Choroid plexus epithelial cell (primary cell): ENCODE results near the gene ENG.

ENCODE experiments used
- DNase-seq: peaks from one replicate; pipeline ENCODE4 v3.0.0-alpha.2; 2010; ENCODE audit warnings: low read depth
- H3K4me3 ChIP-seq: 2 replicates; pipeline ENCODE4 v1.5.1; 2011; ENCODE audit warnings: low read depth, mild to moderate bottlenecking, control low read depth, low read length, moderate library complexity
- CTCF ChIP-seq: conservative IDR thresholded peaks from 2 replicates; pipeline ENCODE4 v1.5.1; 2011; ENCODE audit warnings: low read depth, mild to moderate bottlenecking, control low read depth, inconsistent platforms, low read length, moderate library complexity

Gene ENG

DNA sequence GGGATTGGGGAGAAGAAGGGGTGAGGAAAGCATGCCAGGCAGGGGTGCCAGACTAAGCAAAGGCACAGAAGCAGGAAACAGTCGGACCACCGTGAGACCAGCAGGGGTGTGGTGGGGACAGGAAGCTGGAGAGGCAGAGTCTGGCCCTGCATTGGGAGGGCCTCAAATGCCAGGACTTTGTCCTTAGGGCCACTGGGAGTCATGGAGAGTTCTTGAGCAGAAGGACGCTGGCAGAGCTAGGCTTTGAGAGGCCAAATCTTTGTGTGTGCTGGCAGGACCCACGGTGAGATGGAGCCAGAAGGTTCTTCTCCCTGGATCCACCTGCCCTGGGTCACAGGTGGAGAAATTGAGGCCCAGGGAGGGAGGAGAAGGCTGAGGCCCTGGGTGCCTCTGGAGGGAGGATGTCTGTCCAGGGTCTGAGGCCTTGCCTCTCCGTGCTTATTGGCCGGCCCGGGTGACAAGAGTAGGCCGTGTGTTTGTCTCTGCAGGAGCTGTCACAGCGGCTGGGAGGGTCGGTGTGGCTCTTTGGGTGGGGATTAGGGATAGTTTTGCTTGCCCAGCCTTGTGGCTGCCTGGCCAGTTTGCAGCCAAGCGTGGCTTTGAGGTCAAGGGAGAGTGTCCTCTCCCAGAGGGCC lies 1.8 kb upstream of the ENG start:
- DNase-seq, result no peak
- TF ChIP-seq CTCF, result no peak

DNA sequence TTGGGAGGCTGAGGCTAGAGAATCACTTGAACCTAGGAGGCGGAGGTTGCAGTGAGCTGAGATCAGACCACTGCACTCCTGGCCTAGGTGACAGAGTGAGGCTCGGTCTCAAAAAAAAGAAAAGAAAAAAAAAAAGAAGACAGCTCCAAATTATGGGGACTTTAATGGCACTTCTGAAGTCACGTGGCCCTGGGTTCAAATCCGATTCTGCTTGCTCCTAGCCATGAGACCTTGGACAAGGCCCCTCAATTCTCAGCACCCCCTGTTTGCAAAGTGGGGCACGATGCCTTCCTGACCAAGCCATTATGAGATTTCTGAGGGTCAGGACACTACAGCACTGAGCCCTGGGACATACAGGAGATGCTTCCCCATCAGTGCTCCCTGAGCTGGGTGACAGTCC lies 1.1 kb upstream of the ENG start:
- TF ChIP-seq CTCF, result no peak
- no peak overlapping the region for H3K4me3 ChIP-seq
- no peak for DNase-seq

More for the DNA sequence above, 1.8 kb upstream of the ENG start:
- no peak overlapping the region for H3K4me3 ChIP-seq

- TF ChIP-seq CTCF, result no peak
- H3K4me3 ChIP-seq, result no peak overlapping the region
- DNase-seq, result no peak
Measured at GRCh38 chr9:127854960-127855359, 502 bp upstream of the ENG start.

- DNase-seq, result peak; percentile 54
- peak overlapping the region; percentile 65 for H3K4me3 ChIP-seq
- no peak for TF ChIP-seq CTCF
Measured at GRCh38 chr9:127853312-127854183, 910 bp downstream of the ENG start.

DNA sequence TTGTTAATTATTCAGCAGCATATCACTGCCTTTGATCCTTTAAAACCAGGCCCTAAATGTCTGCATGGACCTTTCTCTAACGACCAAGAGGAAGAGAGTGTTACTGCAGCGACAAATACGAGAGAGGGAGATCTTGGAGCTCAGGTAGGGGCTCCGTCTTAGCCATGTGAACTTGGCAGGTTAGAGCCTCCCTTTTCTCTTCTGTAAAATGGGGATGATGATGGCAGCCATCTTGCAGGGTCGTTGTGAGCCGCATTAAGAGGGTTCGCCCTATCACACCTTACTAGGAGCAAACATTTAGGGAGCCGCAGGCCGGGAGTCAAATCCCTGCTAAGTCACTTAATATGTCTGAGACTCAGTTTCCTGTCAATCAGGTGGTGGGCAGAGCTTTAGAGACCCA lies 1.6 kb downstream of the ENG start:
- no peak for TF ChIP-seq CTCF
- peak overlapping the region; percentile 65 for H3K4me3 ChIP-seq
- DNase-seq, result no peak

GRCh38 chr9:127850286-127850830 lies 4.1 kb downstream of the ENG start:
- no peak for DNase-seq
- no peak for TF ChIP-seq CTCF
- H3K4me3 ChIP-seq, result no peak overlapping the region
